Activated CD8-positive, alpha-beta memory T cell treated with anti-CD3 and anti-CD28 coated beads, Interleukin-2, amount 50 U/mL, for 48 hours (primary cell): ENCODE measurements around the gene ARHGAP8.
"Not testable (repeated sequence)": the region's sequence is repeated elsewhere in the genome, so short reads cannot be mapped to it uniquely, and the experiment has no call there.

Source experiments
- DNase-seq: peaks from one replicate; pipeline ENCODE4 v3.0.0-alpha.2; 2020

Gene ARHGAP8

DNA sequence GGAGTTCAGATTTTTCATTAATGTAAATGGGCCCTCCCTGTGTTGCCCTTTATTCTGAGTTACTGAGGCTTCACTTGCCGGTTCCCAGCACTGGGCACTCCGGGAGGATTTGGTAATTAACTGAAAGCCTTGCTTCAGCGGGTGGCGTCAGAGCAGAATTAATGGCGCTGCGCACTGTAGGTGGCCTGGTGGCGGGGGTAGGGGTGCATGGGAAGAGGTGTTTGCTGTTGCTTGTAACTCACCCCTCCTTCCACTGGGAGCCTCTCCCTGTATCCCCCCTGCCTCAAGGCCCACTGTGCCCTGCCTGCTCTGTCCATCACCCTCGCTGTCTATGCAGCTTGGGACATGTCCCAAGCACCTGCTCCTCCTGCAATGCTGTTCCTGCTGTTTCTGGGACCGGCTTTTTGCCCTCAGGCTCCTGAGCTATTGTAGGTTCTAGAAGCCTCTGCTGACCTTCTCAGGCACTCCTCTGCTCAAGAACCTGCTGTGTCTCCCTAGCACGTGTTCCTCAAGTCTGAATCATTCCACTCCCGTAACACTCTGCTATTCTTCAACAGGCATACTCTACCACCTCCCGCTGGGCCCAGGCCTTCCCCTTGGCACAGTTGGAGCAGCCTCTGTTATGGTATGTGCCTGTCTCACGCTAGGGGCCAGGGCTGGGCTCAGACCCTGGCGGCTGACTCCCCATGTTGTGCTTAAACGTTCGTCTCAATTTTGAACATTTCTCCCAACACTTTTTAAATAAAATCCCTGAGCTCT is 24.4 kb downstream of the ARHGAP8 start:
- no peak for DNase-seq

DNA sequence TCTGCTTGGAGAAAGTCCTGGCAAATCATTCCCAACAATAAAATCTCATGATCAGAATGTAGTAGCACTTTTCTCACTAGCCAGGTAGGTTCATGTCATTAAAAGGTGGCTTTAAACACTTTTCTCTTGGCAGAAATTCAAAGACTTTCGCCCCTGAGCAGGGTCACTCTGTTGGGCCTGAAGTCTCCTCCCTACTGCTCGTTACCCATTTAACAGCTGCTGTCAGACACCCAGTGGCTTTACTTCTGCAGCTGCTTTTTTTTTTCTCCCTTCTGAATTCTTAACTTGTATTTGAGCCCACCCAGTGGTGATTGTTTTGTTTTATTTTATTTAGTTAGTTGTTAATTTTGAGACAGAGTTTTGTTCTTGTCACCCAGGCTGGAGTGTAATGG is 25.0 kb downstream of the ARHGAP8 start:
- no peak for DNase-seq

DNA sequence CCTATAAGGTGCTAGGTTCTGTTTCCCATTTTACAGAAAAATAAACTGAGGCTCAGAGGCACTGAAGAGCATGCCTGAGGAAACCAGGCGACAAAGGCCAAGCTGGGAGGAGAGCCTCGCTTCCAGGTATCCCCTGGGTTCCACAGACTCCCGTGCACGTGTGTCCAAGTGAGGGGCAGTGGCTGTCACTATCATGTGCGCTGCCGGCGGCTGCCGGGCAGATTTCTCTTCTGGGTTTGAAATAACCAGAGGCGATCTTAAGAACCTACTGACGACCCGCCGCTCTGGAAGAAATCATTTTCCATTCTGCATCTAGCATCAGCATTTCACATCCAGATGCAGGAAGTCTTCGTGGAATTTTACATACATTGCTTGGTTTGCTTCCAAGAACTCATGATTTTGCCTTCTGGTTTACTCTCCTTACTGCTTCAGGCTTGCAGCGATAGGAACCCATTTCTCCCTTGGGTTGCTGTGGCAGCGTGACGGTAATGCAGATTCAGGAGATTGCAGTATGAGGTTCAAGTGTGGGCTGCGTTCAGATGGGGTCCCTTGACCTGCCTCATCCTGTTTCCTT is 28.6 kb downstream of the ARHGAP8 start:
- DNase-seq = no peak

DNA sequence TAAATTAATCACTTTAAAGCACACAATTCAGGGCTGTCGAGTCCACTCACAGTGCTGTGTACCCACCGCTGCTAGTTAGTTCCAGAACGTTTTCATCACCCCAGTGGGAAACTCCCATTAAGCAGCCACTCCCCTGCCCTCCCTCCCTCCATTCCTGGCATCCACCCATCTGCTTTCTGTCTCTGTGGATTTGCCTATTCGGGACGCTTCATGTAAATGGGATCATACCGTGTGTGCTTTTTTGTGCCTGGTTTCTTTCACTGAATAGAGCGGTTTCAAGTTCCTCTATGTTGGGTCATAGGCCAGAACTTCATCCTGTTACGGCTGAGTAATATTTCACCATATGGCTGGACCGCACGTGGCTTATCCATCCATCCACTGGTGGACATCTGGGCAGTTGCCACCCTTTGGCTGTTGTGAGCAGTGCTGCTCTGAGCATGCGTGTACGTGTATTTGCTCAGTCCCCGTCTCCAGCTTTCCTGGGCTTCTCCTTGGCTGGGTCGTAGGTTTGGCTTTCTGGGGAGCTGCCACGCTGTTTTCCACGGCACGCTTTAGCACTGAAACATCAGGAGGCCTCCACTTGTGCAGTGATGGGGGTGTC is 30.1 kb downstream of the ARHGAP8 start:
- no peak for DNase-seq

DNA sequence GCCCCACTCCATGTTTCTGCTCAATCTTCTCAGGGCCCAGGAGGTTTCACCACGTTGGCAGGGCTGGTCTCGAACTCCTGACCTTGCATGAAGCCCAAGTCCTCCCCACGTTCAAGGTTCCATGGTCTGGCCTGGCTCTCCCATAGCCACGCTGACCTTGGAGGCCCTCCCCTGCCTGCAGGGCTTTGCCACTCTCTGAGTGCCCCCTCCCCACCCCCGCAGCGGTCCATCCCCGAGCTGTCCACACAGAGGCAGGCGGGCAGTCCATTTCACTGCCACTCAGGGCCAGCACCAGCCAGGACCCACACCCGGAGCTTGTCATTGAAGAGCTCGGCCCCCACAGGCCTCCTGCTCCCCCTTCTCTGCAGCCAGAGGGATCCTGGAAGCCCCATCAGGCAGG is 30.7 kb downstream of the ARHGAP8 start:
- no peak for DNase-seq

DNA sequence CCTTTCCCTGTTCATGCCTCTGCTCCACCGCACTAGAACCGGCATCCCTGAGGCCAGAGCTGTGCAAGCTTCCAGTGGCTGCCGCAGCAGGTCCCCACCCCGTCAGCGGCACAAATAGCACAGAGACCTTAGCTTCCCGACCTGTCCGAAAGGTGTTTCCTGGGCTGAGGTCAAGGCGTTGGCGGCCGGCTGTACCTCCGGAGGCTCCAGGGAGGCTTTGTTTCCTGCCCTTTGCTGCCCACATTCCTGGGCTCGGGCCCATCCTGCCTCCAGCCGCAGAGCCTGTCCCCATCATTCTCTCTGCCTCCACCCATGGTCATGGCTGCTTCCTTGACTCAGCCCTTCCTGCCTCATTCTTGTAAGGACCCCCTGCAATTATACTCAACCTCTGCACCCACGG is 31.2 kb downstream of the ARHGAP8 start:
- DNase-seq = no peak

DNA sequence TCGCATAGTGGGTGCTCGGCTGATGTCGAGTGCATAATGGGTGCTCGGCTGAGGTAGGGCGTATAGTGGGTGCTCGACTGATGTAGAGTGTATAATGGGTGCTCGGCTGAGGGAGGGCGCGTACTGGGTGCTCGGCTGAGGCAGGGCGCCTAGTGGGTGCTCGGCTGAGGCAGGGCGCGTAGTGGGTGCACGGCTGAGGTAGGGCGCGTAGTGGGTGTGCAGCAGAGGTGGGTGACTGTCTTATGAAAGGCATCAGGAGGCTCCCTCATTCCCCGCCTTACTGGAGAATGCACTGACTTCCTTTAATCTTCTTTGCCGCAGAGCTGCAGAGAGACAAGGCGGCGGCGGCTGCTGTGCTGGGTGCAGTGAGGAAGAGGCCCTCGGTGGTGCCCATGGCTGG is 33.8 kb downstream of the ARHGAP8 start:
- no peak for DNase-seq

DNA sequence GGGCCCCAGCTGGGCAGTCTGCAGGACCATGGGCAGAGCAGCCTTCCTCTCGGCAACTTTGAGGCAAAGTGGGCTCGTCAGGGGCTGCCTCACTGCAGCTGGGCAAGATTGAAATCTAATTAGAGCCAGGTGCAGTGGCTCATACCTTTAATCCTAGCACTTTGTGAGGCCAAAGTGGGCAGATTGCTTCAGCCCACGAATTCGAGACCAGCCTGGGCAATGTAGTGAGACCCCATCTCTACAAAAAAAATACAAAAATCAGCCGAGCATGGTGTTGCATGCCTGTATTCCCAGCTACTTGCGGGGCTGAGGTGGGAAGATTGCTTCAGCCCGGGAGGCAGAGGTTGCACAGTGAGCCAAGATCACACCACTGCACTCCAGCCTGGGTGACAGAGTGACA is 34.2 kb downstream of the ARHGAP8 start:
- DNase-seq = no peak

DNA sequence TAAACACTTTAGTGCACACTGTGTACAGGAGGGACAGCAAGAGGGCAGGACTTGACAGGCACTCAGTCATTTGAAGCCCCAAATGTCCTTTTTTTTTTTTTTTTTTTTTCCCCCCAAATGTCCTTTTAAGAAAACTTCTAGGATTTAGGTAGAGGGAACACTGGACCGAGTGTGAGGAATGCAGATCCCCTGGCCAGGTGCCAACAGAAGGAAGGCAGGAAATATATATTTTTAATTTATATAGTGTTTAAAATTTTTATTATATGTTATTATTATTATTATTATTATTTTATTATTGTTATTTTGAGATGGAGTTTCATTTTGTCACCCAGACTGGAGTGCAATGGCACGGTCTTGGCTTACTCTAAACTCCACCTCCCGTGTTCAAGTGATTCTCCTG is 35.5 kb downstream of the ARHGAP8 start:
- no peak for DNase-seq

DNA sequence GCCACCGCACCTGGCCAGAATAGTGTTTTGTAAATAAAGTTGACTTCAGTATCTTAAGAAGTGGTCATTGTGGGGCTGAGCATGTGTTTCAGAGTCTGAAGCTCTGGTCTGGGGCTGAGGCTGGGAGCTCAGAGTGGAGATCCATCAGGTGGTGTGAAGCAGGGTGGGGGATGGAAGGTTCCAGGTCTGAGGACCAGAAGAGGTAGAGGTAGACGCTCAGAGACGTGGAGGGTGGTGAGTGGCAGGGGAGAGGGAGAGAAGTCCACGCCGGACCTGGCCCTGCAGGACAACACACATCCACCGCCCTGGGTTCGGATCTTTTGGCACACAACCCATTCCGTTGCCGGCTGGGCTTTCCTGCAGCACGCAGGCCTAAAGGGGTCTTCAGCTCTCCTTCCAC is 40.7 kb downstream of the ARHGAP8 start:
- no peak for DNase-seq

DNA sequence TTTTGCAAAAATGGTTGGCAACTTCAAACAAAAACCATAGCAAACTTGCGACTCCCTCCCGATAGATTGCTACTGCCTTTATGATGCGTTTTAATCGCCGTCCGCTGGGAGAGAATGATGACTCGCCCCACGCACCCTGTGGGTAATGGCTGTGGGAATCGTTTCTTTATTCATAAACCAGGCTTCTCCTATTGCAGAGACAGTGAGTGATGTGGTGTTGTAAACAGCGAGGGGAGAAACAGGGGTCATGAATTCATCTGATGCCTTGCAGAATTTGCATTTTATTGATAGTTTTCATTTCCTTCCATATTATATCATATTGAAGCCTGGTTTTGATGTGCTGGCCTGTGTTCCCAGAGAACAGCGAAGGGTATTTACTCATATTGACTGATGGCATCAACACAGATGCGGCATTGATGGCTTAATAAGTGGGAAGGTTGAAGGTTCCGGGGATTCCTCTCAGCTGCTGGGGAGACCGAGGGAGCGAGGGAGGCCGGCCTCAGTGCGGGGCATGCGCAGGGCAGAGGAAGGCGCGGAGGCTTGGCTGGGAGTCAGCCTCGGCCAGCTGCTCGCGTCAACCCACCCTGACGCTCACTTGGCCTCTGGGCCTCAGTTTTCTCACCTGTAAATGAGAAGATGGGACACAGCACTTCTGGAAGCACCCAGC is 41.3 kb downstream of the ARHGAP8 start:
- DNase-seq = no peak

DNA sequence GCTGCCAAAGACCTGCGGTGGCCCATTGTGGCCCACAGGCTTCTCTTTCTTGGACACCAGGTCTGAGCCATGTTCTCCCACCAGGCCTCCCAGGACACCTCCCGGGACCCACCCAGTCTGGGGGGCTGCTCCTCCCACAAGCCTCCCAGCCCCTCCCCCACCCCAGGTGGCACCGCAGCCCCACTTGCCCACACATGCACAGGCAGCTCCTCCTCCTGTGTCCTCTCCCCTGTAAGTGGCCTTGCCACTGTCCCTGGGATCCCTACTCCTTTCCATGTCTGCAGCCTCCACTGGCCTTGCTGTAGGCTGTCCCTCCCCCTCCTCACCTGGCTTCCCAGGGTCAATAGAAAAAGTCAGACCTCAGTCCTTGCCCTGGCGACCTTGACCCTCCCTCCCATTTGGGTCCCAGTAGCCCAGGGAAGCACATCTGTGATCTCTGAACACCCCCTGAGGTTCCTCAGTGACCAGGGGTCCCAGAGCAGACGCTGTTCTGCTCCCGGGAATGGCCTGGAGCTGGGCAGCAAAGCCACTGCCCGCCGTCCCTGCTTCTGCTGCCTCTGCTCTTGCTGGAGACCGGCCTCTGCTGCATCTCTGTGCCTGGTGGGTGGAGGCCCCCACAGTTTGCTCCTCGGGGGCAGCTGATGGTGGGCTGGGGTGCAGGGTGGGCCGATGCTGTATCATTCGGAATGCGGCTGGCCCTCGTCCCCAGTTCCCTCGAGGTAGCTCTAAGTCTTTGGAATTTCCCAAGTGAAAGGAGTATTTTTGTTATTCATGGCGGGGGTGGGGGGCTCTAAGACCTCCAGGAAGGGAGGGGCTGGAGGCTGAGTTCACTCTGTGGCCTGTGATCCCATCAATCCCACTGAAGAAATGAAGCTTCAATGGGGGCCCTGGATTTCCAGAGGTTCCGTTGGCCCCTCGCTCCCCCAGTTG is 43.6 kb downstream of the ARHGAP8 start:
- no peak for DNase-seq

DNA sequence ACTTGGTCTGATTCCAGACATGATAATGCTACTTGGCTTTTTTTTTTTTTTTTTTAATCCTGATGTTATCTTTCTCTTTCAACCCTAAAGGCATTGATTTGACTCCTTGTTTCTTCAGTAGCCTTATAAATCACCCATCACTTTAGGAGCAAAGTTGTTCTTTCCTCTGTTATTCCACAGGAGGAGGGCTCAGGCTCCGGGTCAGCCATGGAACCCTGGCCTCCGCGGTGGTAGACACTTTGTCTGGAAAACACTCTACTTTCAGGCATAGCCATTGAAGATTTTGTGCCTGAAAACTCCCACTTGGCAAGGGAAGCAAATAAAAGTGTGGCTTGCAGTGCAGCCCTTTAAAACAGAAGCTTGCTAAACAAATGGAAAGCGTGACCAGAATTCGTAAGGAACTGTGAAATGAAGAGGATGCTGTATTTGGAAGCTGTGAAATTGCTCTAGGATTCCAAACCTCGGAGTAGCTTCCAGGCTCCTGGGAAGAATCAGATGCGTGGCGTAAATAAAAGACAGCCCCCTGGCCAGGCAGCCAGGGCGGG is 44.9 kb downstream of the ARHGAP8 start:
- DNase-seq = no peak

DNA sequence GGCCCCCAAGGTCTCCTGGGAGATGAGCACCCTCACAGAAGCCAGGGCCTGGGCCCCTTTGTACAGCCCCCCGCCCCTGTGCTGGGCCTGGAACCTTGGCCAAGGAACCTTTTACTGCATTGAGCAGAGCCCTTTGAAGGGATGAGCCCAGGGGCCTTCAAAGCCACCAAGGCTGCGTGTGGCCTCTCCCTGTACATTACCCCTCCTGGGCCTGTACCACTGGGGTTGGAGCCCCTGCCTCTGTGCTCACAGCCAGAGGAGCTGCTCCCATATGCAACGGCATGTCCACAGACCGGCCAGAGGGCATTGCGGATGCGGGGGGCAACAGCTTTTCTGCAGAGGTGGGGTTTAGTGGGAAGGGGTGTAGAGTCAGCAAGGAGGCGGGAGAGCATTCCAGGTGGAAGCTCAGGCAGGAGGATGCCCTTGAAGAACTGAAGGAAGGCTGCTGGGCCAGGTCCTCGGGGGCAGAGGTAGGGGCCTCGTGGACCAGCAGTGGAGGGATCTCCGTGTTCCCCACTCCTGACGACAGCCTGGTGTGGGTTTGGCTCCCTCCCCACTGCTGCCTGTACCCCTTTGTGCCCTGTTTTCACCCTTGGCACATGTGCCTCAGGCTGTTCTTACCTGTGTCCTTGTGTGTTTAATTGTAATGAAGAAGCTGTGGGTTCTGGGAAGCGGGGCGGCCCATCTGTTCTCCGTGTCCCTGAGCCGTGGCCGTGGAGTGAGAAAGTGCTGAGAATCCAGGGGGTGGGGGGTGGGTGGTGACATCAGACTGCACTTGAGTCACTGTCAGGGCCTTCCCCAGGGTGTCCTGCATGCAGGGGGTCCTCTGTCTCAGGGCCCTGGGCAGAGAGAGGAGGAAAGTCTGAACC is 46.9 kb downstream of the ARHGAP8 start:
- no peak for DNase-seq

DNA sequence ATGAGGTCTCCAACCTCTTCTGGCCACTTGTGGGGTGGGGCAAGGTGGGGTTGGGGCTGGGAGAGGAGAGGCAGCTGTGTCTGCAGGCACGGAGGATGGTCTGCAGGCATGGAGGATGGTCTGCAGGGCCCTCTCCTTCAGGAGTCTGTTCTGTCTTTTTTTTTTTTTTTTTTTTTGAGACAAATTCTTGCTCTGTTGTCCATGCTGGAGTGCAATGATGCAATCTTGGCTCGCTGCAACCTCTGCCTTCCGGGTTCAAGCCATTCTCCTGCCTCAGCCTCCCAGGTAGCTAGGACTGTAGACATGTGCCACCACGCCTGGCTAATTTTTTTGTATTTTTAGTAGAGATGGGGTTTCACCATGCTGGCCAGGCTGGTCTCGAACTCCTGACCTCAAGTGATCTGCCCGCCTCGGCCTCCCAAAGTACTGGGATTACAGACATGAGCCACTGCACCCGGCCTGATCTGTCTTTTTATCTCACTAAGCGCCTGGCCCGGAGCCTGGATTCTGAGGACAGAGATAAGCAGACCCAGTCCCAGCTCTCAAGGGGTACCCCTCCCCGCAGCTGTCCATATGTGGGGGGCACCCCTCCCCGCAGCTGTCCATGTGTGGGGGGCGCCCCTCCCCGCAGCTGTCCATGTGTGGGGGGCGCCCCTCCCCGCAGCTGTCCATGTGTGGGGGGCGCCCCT is 47.7 kb downstream of the ARHGAP8 start:
- not testable (repeated sequence) for DNase-seq

DNA sequence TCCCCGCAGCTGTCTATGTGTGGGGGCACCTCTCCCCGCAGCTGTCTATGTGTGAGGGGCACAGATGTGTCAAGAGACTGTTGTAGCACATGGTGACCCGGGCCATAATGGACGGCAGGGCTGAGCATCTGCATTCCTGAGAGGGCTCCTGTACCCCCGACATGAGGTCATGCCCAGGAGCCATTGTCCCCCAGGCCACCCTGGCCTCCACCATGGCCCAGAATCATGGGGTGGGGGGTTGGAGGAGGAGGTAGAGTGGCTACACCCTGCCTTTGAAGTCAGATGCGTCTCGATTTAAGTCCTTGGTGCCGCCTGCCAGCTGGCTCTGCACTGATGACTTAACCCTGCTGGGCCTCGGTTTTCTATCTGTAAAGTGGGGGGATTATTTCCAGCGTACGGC is 49.1 kb downstream of the ARHGAP8 start:
- no peak for DNase-seq

DNA sequence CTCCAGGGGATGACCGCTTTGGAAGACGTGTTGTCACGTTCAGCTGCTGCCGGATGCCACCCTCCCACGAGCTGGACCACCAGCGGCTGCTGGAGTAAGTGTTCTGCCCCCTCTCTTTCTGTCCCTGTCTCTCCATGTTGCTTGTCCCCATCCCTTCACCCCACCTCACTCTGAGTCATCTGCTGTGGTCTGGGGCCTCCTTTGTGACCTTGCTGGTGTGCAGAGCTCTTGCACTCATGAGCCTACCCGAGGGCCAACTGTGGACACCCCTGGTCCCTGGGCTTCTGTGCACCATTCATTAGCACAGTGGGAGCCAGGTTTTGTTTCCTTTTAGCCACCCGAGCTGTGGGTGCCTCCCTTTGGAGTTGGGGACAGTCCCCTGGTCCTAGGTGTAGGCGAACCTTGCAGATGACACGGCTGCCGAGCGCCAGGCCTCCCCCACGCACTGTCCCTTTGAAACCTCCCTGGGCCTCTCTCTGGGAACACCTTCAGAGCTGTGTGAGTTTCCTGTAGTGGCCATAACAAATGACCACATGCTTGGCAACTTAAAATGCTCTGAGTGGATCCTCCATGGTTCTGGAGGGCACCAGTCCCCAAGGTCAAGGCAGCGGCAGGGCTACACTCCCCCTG is 49.8 kb downstream of the ARHGAP8 start:
- DNase-seq = no peak

DNA sequence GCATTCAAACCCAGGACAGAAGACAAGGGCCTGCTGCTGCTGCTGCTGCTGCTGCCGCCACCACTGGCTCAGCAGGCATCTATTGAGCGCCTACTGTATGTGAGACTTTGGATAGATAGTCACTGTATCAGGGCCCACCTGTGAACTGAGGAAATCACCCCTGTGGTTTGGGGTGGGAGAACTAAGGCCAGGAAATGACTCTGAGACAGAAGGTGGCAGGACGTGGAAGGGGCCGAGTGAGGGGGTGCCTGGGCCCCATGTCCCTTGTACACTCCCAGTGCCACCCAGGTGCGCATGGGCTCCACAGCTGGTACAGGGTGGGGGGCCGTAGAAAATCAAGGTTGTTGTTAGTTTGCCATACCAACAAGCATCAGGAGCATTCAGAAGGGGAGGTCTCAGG is 50.6 kb downstream of the ARHGAP8 start:
- DNase-seq = no peak

DNA sequence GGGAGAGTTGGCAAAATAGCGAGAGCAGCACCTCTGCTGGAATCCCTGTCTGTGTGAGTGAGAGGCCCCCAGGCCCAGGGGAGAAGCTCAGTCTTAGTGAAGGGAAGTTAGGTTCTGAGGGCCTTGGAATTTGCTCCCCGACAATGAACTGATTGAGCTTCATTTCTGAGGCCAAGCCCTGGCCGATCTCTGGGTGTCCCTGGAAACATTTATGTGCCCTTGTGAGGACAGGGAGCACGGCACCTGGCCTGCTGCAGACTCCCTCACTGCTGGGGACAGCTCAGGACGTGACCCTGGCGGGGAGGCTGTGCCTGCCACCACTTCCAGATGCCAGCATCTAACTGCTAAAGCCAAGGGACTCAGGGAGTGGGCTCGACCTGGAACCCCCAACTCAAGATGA is 52.0 kb downstream of the ARHGAP8 start:
- no peak for DNase-seq

DNA sequence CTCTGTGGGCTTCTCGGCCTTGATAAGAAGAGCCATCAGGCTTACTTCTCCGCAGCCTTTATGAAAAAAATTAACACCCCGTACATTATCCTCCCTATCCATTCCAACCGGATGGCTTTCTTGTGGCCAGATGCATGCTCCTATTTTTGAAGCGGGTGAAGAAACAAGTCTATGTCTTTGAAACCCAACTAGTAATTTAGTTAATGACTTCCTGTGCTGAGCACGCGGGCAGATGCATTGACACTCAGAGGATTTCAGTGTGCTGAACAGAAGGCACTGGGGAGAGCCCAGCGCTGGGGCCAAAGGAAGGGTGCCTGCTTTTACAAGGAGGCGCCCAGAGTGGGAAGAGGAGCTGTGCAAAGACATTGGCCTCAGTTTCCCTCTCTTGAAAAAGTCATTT is 53.3 kb downstream of the ARHGAP8 start:
- DNase-seq = no peak

DNA sequence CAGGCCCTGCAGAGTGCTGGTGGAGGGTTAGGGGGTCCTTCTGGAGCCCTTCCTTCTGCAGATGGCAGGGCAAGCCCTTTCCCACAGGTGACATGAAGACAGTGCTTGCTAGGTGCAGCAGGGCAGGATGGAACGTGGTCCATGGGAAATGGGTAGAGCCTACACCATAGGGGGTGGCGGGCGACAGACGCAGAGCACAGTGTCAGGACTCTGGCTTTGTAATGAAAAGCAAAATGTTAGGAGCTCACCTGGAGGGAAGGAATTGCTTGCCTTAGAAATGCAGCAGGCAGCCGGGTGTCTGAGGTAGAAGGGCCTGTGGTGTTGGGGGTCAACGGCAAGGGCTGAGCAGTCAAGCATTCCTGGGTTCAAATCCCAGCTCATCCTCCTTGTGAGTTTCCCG is 54.9 kb downstream of the ARHGAP8 start:
- no peak for DNase-seq
